ENCODE measurements around the gene COPG2.
"Not testable (repeated sequence)": the region's sequence is repeated elsewhere in the genome, so short reads cannot be mapped to it uniquely, and the experiment has no call there.

COPG2 gene

GRCh38 chr7:130699686-130700085 is 31.1 kb upstream of the COPG2 start:
- no peak for TF ChIP-seq CTCF (conservative IDR thresholded peaks at IDR 0.05; ENCODE audit: low read length)
- no peak overlapping the region for H3K4me3 ChIP-seq (ENCODE audit: low read length)
- DNase-seq (ENCODE audit: low read depth) = no peak

GRCh38 chr7:130697820-130698219 is 29.3 kb upstream of the COPG2 start:
- TF ChIP-seq CTCF (conservative IDR thresholded peaks at IDR 0.05; ENCODE audit: low read length) = no peak
- H3K4me3 ChIP-seq (ENCODE audit: low read length) = no peak overlapping the region
- DNase-seq (ENCODE audit: low read depth) = peak; percentile 51

DNA sequence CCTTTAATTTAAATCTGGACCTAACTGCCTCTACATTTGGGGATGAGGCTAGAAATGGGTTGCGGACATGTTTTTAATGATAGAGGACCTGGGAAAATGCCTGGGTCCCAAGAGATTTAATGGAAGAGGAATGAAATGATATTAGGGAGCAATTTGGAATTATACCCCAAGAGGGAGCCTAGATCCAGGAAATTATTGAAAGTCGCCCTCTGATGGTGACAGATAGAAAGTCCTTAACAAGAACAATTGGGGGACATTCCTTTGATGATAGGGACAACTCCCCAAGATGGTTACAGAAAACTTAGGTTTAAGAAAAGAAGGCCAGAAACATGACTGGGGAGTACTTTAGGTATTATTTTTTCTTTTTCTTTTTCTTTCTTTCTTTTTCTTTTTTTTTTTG is 27.3 kb upstream of the COPG2 start:
- peak; percentile 47 for DNase-seq (ENCODE audit: low read depth)
- TF ChIP-seq CTCF (conservative IDR thresholded peaks at IDR 0.05; ENCODE audit: low read length) = peak; percentile 84
- H3K4me3 ChIP-seq (ENCODE audit: low read length) = no peak overlapping the region

DNA sequence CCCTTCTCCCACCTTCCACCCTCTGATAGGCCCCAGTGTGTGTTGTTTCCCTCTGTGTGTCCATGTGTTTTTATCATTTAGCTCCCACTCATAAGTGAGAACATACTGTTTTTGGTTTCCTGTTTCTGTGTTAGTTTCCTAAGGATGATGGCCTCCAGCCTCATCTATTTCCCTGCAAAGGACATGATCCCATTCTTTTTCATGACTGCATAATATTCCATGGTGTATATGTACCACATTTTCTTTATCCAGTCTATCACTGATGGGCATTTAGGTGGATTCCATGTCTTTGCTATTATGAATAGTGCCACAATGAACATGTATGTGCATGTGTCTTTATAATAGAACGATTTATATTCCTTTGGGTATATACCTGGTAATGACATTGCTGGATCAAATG is 23.8 kb upstream of the COPG2 start:
- H3K4me3 ChIP-seq (ENCODE audit: low read length); DNase-seq (ENCODE audit: low read depth): not testable (repeated sequence)

DNA sequence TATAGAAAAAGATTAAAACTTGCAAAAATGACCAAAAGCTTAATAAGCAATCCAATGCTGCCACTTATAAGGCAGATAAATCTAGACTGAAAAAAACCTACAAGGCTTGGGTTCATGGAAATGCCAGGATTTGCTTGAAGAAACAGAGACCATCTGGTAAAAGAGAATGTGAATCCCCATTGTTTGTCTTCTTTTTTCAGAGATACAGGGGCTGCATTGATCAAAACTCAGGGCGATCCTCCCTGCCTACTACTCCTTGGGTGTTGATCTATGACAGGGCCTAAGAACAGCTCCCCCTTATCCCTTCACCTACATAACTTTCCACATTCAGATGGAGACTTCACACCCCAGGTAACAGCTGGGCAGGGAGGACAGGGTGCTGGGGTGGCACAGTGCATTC is 21.1 kb upstream of the COPG2 start:
- no peak for TF ChIP-seq CTCF (conservative IDR thresholded peaks at IDR 0.05; ENCODE audit: low read length)
- no peak overlapping the region for H3K4me3 ChIP-seq (ENCODE audit: low read length)
- no peak for DNase-seq (ENCODE audit: low read depth)

DNA sequence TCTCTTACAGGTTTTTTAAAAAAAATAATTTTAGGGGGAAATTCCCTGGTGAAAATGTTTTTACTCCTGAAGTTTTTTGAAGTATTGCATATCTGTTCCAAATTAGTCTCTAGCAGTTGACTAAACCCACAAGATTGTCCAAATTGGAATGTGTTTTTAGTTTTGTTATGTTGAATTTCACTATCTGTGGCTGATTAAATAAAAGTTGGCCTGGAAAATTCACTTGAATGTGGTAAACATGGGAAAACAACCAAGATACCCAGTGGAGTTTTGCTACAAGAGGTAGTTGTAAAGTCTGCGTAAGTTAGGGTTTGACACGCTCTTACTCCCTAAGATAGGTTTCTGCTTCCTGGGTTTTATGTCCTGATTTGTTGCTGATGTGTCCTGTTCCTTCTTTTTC is 14.5 kb upstream of the COPG2 start:
- H3K4me3 ChIP-seq (ENCODE audit: low read length) = no peak overlapping the region
- no peak for TF ChIP-seq CTCF (conservative IDR thresholded peaks at IDR 0.05; ENCODE audit: low read length)
- peak; percentile 79 for DNase-seq (ENCODE audit: low read depth)

DNA sequence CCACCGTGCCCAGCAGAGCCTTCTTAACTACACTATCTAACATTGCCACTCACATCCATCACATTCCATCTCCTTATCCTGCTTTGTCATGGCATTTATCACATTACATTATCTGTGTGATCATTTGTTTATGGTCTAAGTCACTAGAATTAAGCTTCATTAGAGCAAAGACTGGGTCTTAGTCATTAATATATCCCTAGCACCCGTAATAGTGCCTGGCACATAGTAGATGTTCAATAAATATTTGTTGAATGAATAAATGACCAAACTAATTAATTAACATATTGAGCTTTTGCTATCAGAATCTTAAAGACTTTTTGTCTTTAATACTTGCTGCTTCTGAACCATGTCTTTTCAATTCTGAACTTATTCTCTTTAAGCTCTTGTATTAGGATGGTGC is 5.9 kb upstream of the COPG2 start:
- no peak for TF ChIP-seq CTCF (conservative IDR thresholded peaks at IDR 0.05; ENCODE audit: low read length)
- no peak overlapping the region for H3K4me3 ChIP-seq (ENCODE audit: low read length)
- DNase-seq (ENCODE audit: low read depth) = no peak

DNA sequence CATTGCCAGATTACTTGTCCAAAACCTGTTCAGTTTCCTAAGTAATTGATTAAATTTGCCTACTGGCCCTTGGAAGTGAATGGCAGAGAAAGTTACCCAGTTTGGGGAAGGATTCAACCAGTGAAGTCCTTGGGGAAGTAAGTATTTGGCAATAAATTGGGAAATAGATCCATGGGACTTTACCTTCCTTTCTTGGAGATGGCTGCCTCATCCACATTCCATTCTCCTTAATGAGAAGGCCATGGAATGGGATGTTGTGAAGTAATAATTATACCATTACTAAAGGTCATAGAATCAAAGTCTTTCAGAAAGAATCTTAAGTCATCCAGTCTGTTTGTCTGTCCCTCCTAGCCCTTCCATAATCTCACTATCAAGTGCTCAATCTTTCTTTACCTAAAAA is 4.5 kb upstream of the COPG2 start:
- TF ChIP-seq CTCF (conservative IDR thresholded peaks at IDR 0.05; ENCODE audit: low read length) = no peak
- DNase-seq (ENCODE audit: low read depth) = peak; percentile 75
- no peak overlapping the region for H3K4me3 ChIP-seq (ENCODE audit: low read length)
